B cell (primary cell): ENCODE measurements around the gene PGP.

ENCODE experiments used
- EZH2 ChIP-seq: IDR thresholded peaks from 2 replicates; pipeline ENCODE4 v1.6.1; 2012; ENCODE audit warnings: borderline replicate concordance, low read depth, mild to moderate bottlenecking, moderate library complexity, low read length; ENCODE audit not compliant: insufficient read depth, poor library complexity, severe bottlenecking
- TF ChIP-seq, protein P1 (sequence below): fragments of 200-600 bp; IDR thresholded peaks from one replicate; pipeline ENCODE4 v1.8.0; 2022; ENCODE audit warnings: antibody characterized with exemption, mild to moderate bottlenecking

DNA sequence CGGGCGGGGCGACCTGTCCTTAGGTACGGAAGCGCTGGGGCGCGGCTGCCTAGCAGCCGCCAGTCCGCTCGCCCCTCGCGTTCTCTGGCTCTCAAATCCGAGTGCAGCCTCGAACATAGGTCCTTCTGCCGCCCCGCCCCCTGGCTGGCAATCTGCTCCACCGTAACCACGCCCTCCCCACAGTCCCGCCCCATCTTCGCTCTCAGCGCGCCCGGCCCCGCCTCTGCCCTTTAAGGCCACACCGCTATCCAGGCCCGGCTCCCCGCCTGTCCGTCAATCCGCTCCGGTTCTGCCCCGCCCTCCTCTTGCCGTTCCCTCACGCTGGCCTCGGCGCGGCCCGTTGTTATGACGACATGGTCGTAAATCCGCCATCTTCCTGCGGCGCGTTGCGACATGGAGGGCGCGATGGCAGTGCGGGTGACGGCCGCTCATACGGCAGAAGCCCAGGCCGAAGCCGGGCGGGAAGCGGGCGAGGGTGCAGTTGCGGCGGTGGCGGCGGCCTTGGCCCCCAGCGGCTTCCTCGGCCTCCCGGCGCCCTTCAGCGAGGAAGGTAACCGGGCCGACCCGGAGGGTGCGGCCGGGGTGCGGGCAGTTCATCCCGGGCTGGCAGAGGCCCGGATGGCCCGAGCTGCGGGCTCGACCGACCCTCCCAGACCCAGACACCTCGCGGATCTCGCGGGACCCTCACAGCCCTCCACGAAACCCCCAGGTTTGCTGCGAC, 8.7 kb upstream of the PGP start, which contains the start of gene E4F1:
- TF ChIP-seq, protein P1, sequence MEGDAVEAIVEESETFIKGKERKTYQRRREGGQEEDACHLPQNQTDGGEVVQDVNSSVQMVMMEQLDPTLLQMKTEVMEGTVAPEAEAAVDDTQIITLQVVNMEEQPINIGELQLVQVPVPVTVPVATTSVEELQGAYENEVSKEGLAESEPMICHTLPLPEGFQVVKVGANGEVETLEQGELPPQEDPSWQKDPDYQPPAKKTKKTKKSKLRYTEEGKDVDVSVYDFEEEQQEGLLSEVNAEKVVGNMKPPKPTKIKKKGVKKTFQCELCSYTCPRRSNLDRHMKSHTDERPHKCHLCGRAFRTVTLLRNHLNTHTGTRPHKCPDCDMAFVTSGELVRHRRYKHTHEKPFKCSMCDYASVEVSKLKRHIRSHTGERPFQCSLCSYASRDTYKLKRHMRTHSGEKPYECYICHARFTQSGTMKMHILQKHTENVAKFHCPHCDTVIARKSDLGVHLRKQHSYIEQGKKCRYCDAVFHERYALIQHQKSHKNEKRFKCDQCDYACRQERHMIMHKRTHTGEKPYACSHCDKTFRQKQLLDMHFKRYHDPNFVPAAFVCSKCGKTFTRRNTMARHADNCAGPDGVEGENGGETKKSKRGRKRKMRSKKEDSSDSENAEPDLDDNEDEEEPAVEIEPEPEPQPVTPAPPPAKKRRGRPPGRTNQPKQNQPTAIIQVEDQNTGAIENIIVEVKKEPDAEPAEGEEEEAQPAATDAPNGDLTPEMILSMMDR: no peak
- TF ChIP-seq EZH2: no peak
